Effector memory CD4-positive, alpha-beta T cell (primary cell): ENCODE measurements around the gene TRIM72.
A peak's percentile ranks its signal among the peaks of the same experiment; 100 is the strongest.
"Not testable (repeated sequence)": the region's sequence is repeated elsewhere in the genome, so short reads cannot be mapped to it uniquely, and the experiment has no call there.

Experiments used
- DNase-seq, 3 donors: peaks; one replicate each; pipeline ENCODE4 v3.0.0-alpha.2; 2020
- H3K27ac ChIP-seq: 2 replicates; pipeline ENCODE4 v1.7.0; 2013; ENCODE audit warnings: mild to moderate bottlenecking, low read length, moderate library complexity; ENCODE audit not compliant: insufficient read depth, poor library complexity, severe bottlenecking
- H3K27me3 ChIP-seq: replicated peaks from 2 replicates; pipeline ENCODE4 v1.7.0; 2013; ENCODE audit warnings: mild to moderate bottlenecking, low read length; ENCODE audit not compliant: insufficient read depth, control insufficient read depth, poor library complexity, severe bottlenecking
- H3K36me3 ChIP-seq: 2 replicates; pipeline ENCODE4 v1.7.0; 2013; ENCODE audit warnings: mild to moderate bottlenecking, low read length, moderate library complexity; ENCODE audit not compliant: control insufficient read depth, insufficient read depth
- H3K4me1 ChIP-seq: 2 replicates; pipeline ENCODE4 v1.7.0; 2013; ENCODE audit warnings: low read length, mild to moderate bottlenecking; ENCODE audit not compliant: control insufficient read depth, insufficient read depth, poor library complexity, severe bottlenecking
- H3K4me3 ChIP-seq: 2 replicates; pipeline ENCODE4 v1.7.0; 2013; ENCODE audit warnings: low read length, low read depth, mild to moderate bottlenecking; ENCODE audit not compliant: insufficient read depth, poor library complexity, severe bottlenecking
- H3K9me3 ChIP-seq: 2 replicates; pipeline ENCODE4 v1.7.0; 2013; ENCODE audit warnings: mild to moderate bottlenecking, low read length, moderate library complexity; ENCODE audit not compliant: control insufficient read depth
- total RNA-seq, 3 donors: gene quantifications; one replicate each; lab custom pipeline; 2026; lab: John Stamatoyannopoulos, UW

TRIM72 gene
- total RNA-seq: 0.17 to 14.1 (median 3.7) reads per million in 3 donors

- Histone ChIP-seq H3K27me3 (peaks cover 30% of the 10 kb centered on the region), H3K9me3 (no peaks in the 10 kb centered on the region), H3K27ac (no peak within 1 kb of the TSS), H3K4me3 (peak within 1 kb of the TSS; percentile 48), H3K4me1 (peaks cover 26% of the 10 kb centered on the region), H3K36me3 (no peaks in the 10 kb centered on the region)
- no peak for DNase-seq
Observed at GRCh38 chr16:31213877-31214707, at the start of gene TRIM72. Gene TRIM72 (plus strand): TSS chr16:31214119. CDS start chr16:31214739, 620 bp downstream.

- Histone ChIP-seq H3K9me3 (no peaks in the 10 kb centered on the region), H3K27ac (no peak overlapping the region), H3K4me3 (no peak overlapping the region), H3K36me3 (no peaks in the 10 kb centered on the region), H3K4me1 (no peaks in the 10 kb centered on the region), H3K27me3 (no peaks in the 10 kb centered on the region)
- DNase-seq: no peak
Observed at GRCh38 chr16:31167315-31167714, 46.6 kb upstream of the TRIM72 start.

GRCh38 chr16:31168848-31169247 is 45.1 kb upstream of the TRIM72 start:
- Histone ChIP-seq H3K9me3 (no peaks in the 10 kb centered on the region), H3K27me3 (no peaks in the 10 kb centered on the region), H3K36me3 (no peaks in the 10 kb centered on the region), H3K4me3 (no peak overlapping the region), H3K4me1 (no peaks in the 10 kb centered on the region), H3K27ac (no peak overlapping the region)
- DNase-seq: no peak

- H3K4me1 ChIP-seq, H3K27me3 ChIP-seq, H3K4me3 ChIP-seq, H3K36me3 ChIP-seq, H3K9me3 ChIP-seq, DNase-seq, H3K27ac ChIP-seq: not testable (repeated sequence)
Observed at GRCh38 chr16:31170048-31170447, 43.9 kb upstream of the TRIM72 start.

GRCh38 chr16:31177136-31177535 is 36.8 kb upstream of the TRIM72 start:
- H3K4me1 ChIP-seq: peaks cover 36% of the 10 kb centered on the region
- H3K27ac ChIP-seq: peak overlapping the region; percentile 14
- no peaks in the 10 kb centered on the region for H3K27me3 ChIP-seq
- H3K4me3 ChIP-seq: peak overlapping the region; percentile 20
- DNase-seq: peak; percentile 36 to 50 (median 48)
- H3K36me3 ChIP-seq: peaks cover 5% of the 10 kb centered on the region
- H3K9me3 ChIP-seq: no peaks in the 10 kb centered on the region

GRCh38 chr16:31179219-31179746 is 34.6 kb upstream of the TRIM72 start:
- H3K27me3 ChIP-seq: no peaks in the 10 kb centered on the region
- H3K4me1 ChIP-seq: peaks cover 57% of the 10 kb centered on the region
- no peaks in the 10 kb centered on the region for H3K9me3 ChIP-seq
- peak overlapping the region; percentile 93 for H3K27ac ChIP-seq
- no peak for DNase-seq
- H3K36me3 ChIP-seq: peaks cover 26% of the 10 kb centered on the region
- peak overlapping the region; percentile 98 for H3K4me3 ChIP-seq

GRCh38 chr16:31179747-31180459 is 34.0 kb upstream of the TRIM72 start, which contains the start of gene FUS:
Gene FUS (plus strand): TSS chr16:31180139. CDS start chr16:31180215, 76 bp downstream.
- H3K4me1 ChIP-seq: peaks cover 57% of the 10 kb centered on the region

GRCh38 chr16:31181102-31181830 is 32.7 kb upstream of the TRIM72 start:
- DNase-seq: peak in 1 of 3 donors; percentile 33
- H3K4me1 ChIP-seq: peaks cover 57% of the 10 kb centered on the region

More at GRCh38 chr16:31179747-31180459, 34.0 kb upstream of the TRIM72 start, which contains the start of gene FUS:
- Histone ChIP-seq H3K27ac (peak within 1 kb of the TSS; percentile 93), H3K36me3 (peaks cover 30% of the 10 kb centered on the region), H3K9me3 (no peaks in the 10 kb centered on the region), H3K27me3 (no peaks in the 10 kb centered on the region), H3K4me3 (peak within 1 kb of the TSS; percentile 98)
- peak; percentile 84 to 92 (median 86) for DNase-seq

GRCh38 chr16:31182391-31182790 is 31.5 kb upstream of the TRIM72 start:
- H3K4me3 ChIP-seq: peak overlapping the region; percentile 98
- H3K27ac ChIP-seq: no peak overlapping the region
- H3K9me3 ChIP-seq: no peaks in the 10 kb centered on the region
- H3K4me1 ChIP-seq: peaks cover 50% of the 10 kb centered on the region
- DNase-seq: no peak
- H3K36me3 ChIP-seq: peaks cover 55% of the 10 kb centered on the region
- no peaks in the 10 kb centered on the region for H3K27me3 ChIP-seq

More at GRCh38 chr16:31181102-31181830, 32.7 kb upstream of the TRIM72 start:
- Histone ChIP-seq H3K27me3 (no peaks in the 10 kb centered on the region), H3K27ac (peak overlapping the region; percentile 93), H3K9me3 (no peaks in the 10 kb centered on the region), H3K36me3 (peaks cover 44% of the 10 kb centered on the region), H3K4me3 (peak overlapping the region; percentile 98)
